Stimulated activated CD8-positive, alpha-beta memory T cell treated with anti-CD3 and anti-CD28 coated beads, Interleukin-2, amount 100 ng/mL, for 1 hour (primary cell): ENCODE data around the gene PVRIG.
"Not testable (repeated sequence)": the region's sequence is repeated elsewhere in the genome, so short reads cannot be mapped to it uniquely, and the experiment has no call there.

Source experiments
- DNase-seq, 2 donors: peaks; one replicate each; pipeline ENCODE4 v3.0.0-alpha.2; 2020; ENCODE audit warnings: low read depth in 2 of 2

The PVRIG gene

GRCh38 chr7:100234660-100235317 lies 15.0 kb downstream of the PVRIG start:
- not testable (repeated sequence) for DNase-seq

GRCh38 chr7:100239975-100240374 lies 20.2 kb downstream of the PVRIG start:
- DNase-seq, result not testable (repeated sequence)

- peak in 1 of 2 donors; percentile 28 for DNase-seq
Observed at GRCh38 chr7:100243385-100243784, 23.6 kb downstream of the PVRIG start.

- not testable (repeated sequence) for DNase-seq
Observed at GRCh38 chr7:100244988-100245605, 25.3 kb downstream of the PVRIG start.

- DNase-seq, result not testable (repeated sequence)
Observed at GRCh38 chr7:100246121-100246864, 26.5 kb downstream of the PVRIG start.

GRCh38 chr7:100246865-100247137 lies 27.1 kb downstream of the PVRIG start:
- DNase-seq, result not testable (repeated sequence)

DNA sequence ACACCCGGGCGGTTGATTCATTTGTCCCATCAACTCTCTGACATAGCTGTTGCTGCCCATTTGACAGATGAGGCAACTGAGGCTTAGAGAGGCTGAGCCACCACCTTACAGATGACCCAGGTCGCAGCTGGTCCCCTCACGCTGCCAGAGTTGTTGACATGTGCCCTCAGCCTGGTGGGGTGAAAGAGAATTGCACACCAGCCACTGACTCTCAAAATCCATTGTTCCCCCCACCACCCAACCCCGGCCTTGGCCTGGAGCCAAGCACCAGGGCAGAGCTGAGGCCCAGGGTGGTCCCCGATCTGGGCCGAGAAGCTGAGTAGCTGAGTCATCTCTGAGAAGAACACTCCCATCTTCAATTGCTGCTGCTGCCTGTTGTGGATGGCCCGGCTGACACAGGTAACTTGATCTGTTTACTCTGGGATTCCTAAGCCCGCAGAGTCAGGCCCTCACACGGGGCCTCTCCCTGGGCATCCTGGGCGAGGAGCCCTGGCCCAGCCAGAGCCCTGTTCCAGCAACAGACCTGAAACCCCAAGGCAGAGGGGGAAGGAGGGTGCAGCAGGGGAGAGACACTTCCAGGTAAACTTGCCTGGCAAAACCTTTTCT lies 27.5 kb downstream of the PVRIG start:
- DNase-seq, result no peak

- DNase-seq, result no peak
Observed at GRCh38 chr7:100248483-100248882, 28.7 kb downstream of the PVRIG start.

DNA sequence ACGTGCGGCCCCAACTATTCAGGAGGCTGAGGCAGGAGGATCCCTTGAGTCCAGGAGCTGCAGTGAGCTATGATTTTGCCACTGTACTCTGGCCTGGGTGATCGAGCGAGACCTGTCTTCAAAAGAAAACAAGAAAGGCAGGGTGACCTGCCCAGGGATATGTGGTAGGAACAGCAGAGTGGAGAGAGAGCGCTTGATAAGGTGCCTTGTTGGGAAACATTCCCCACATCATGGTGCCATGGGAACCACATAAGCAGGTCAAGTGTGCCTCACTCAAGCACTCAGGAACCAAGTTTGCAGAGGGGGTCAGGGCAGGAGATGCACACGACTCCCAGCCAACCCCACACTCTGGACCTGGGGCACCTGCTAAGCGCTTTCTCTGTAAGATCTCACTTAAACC lies 37.3 kb downstream of the PVRIG start:
- DNase-seq, result no peak

DNA sequence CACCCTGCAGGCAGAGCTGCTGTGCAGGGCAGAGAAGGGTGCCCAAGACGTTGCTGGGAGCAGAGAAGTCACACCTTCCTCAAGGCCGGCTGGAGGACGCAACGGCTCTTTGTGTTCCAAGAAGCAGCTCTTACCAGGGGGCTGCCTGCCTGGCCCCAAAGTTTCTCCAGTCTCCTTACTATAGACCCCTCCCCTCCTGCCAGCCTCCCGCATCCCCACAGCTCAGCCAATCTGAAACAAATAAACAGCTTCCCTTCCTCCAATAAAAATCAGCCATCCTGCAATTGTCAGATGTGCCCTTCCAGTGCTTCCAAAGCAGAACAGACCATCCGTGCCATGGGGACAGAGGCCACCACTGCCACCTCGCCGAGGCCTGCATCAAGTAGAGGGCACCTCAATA lies 40.2 kb downstream of the PVRIG start:
- DNase-seq, result not testable (repeated sequence)

DNA sequence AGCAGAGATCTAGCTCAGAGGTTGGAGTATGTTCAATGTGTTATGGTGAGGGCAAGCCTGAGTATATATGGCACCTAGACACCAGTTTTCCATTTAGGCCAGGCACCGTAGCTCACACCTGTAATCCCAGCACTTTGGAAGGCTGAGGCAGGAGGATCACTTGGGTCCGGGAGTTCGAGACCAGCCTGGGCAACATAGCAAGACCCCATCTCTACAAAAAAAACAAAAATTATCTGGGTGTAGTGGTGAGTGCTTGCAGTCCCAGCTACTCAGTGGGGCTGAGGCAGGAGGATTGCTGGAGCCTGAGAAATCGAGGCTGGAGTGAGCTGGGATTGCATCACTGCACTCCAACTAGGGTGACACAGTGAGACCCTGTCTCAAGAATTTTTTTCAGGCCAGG lies 43.1 kb downstream of the PVRIG start:
- not testable (repeated sequence) for DNase-seq

DNA sequence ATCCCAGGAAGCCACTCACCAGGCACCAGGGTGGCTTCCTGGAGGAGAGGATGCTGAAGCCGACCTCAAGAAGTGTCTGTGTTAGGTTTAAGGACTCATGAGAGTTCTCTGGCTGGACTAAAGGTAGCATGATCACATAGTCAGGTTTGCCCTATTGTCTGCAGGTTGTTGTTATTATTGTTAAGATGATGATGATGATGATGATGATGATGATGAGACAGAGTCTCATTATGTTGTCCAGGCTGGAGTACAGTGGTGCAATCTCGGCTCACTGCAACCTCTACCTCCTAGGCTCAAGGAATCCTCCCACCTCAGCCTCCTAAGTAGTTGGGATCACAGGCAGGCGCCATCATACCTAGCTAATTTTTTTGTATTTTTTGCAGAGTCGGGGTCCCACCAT lies 44.5 kb downstream of the PVRIG start:
- DNase-seq, result not testable (repeated sequence)

GRCh38 chr7:100264669-100265165 lies 45.0 kb downstream of the PVRIG start:
- not testable (repeated sequence) for DNase-seq

GRCh38 chr7:100265851-100266250 lies 46.1 kb downstream of the PVRIG start:
- not testable (repeated sequence) for DNase-seq

GRCh38 chr7:100266576-100267354 lies 47.0 kb downstream of the PVRIG start:
- DNase-seq, result no peak

- no peak for DNase-seq
Observed at GRCh38 chr7:100267648-100268047, 47.9 kb downstream of the PVRIG start.

GRCh38 chr7:100268882-100269281 lies 49.1 kb downstream of the PVRIG start:
- DNase-seq, result not testable (repeated sequence)

DNA sequence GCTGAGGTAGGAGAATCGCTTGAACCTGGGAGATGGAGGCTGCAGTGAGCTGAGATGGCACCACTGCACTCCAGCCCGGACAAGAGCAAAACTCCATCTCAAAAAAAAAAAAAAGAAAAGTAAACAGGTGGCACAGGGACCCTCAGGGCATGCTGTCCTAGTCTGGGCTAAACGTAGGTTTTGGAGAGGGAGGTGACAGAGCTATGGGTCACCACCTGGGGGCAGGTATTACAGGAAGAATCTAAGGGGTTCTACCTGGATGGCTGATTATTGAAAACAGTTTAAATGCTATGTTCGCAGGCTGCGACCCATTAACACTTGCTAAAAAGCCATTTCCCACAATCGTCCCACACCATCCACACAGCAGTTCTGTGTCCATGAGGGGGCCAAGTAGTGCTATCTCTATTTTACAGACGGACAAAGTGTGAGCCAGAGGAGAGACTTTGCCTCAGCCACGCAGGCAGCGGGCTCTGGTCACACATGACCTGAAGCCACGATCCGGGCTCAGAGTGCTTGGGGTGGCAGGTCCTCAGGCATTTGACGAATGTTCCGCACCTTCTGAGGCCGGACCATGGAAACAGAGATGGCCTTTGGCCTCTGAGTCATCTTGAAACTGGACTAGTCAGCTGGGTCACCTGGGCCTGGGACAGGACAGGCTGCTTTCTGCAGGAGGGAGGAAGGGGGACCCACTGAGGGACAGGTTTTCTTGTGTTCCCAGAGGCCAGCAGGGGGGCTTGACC lies 49.7 kb downstream of the PVRIG start:
- DNase-seq, result not testable (repeated sequence)

- DNase-seq, result not testable (repeated sequence)
Observed at GRCh38 chr7:100270046-100270918, 50.5 kb downstream of the PVRIG start.
